GM19238 (cell line): ENCODE results near the gene CALHM2.

Experiments
- DNase-seq: peaks from one replicate; pipeline ENCODE4 v3.0.0; 2011; ENCODE audit warnings: low spot score; ENCODE audit not compliant: insufficient read length

CALHM2 gene

GRCh38 chr10:103451091-103451813 lies 918 bp downstream of the CALHM2 start:
- peak; percentile 63 for DNase-seq

GRCh38 chr10:103450201-103450695 lies 1.9 kb downstream of the CALHM2 start:
- no peak for DNase-seq

- DNase-seq: no peak
Observed at GRCh38 chr10:103449208-103450144, 2.7 kb downstream of the CALHM2 start.

- DNase-seq: no peak
Observed at GRCh38 chr10:103448746-103449145, 3.4 kb downstream of the CALHM2 start.

GRCh38 chr10:103447187-103447586 lies 5.0 kb downstream of the CALHM2 start:
- DNase-seq: no peak

GRCh38 chr10:103445767-103446567 lies 6.2 kb downstream of the CALHM2 start:
- no peak for DNase-seq

GRCh38 chr10:103445366-103445765 lies 6.8 kb downstream of the CALHM2 start:
- DNase-seq: no peak

- no peak for DNase-seq
Observed at GRCh38 chr10:103444478-103444877, 7.7 kb downstream of the CALHM2 start.

- no peak for DNase-seq
Observed at GRCh38 chr10:103443475-103444185, 8.5 kb downstream of the CALHM2 start.

GRCh38 chr10:103442031-103442461 lies 10.1 kb downstream of the CALHM2 start:
- no peak for DNase-seq

GRCh38 chr10:103441611-103442010 lies 10.6 kb downstream of the CALHM2 start:
- no peak for DNase-seq

- DNase-seq: no peak
Observed at GRCh38 chr10:103441206-103441605, 11.0 kb downstream of the CALHM2 start.

GRCh38 chr10:103440416-103440815 lies 11.8 kb downstream of the CALHM2 start:
- no peak for DNase-seq

- no peak for DNase-seq
Observed at GRCh38 chr10:103439776-103440175, 12.4 kb downstream of the CALHM2 start.

GRCh38 chr10:103433858-103434257 lies 18.3 kb downstream of the CALHM2 start:
- no peak for DNase-seq

- DNase-seq: no peak
Observed at GRCh38 chr10:103431902-103432301, 20.3 kb downstream of the CALHM2 start.

GRCh38 chr10:103429647-103430046 lies 22.5 kb downstream of the CALHM2 start:
- no peak for DNase-seq

GRCh38 chr10:103428989-103429643 lies 23.1 kb downstream of the CALHM2 start:
- DNase-seq: no peak

- no peak for DNase-seq
Observed at GRCh38 chr10:103427866-103428265, 24.3 kb downstream of the CALHM2 start.

GRCh38 chr10:103423748-103424147 lies 28.4 kb downstream of the CALHM2 start:
- DNase-seq: no peak
